Activated naive CD8-positive, alpha-beta T cell treated with anti-CD3 and anti-CD28 coated beads for 36 hours (primary cell): ENCODE measurements around the gene AGBL1. TPM values are rescaled to one million over a fixed set of nuclear protein-coding genes. Genes with fewer than 3 reads are reported as not detected.
A peak's percentile ranks its signal among the peaks of the same experiment; 100 is the strongest.

Source experiments
- DNase-seq: peaks from one replicate; pipeline ENCODE4 v3.0.0; 2021
- H3K27ac Mint-ChIP-seq: one replicate; pipeline ENCODE4 v1.8.0; 2022; ENCODE audit warnings: mild to moderate bottlenecking, moderate library complexity, mixed read lengths
- H3K27me3 Mint-ChIP-seq: one replicate; pipeline ENCODE4 v1.8.0; 2022; ENCODE audit warnings: mild to moderate bottlenecking, mixed read lengths
- H3K36me3 Mint-ChIP-seq: one replicate; pipeline ENCODE4 v1.8.0; 2021; ENCODE audit warnings: mild to moderate bottlenecking, mixed read lengths
- H3K4me1 Mint-ChIP-seq: one replicate; pipeline ENCODE4 v1.8.0; 2021; ENCODE audit warnings: mixed read lengths
- H3K4me3 Mint-ChIP-seq: one replicate; pipeline ENCODE4 v1.8.0; 2022; ENCODE audit warnings: mild to moderate bottlenecking, moderate library complexity, mixed read lengths
- H3K9me3 Mint-ChIP-seq: one replicate; pipeline ENCODE4 v1.8.0; 2022; ENCODE audit warnings: mixed read lengths
- total RNA-seq, 2 experiments: library from RNA; stranded (reverse); gene quantifications; one replicate each; pipeline ENCODE4 v1.2.3, GENCODE V29; 2021

The AGBL1 gene
- total RNA-seq, 2 experiments from 2014 or later, result not detected

- DNase-seq, result no peak
- Mint-ChIP-seq H3K27me3 (peaks cover 19% of the 10 kb centered on the region), H3K9me3 (no peaks in the 10 kb centered on the region), H3K4me1 (no peaks in the 10 kb centered on the region), H3K36me3 (no peaks in the 10 kb centered on the region), H3K27ac (no peak overlapping the region), H3K4me3 (no peak overlapping the region)
These were observed 85.9 kb downstream of the AGBL1 start for GRCh38 chr15:86165265-86166211.

GRCh38 chr15:86167841-86168240 lies 88.2 kb downstream of the AGBL1 start:
- Mint-ChIP-seq H3K27me3 (peaks cover 16% of the 10 kb centered on the region), H3K36me3 (no peaks in the 10 kb centered on the region), H3K4me3 (no peak overlapping the region), H3K4me1 (no peaks in the 10 kb centered on the region), H3K9me3 (no peaks in the 10 kb centered on the region), H3K27ac (no peak overlapping the region)
- DNase-seq, result no peak

- H3K4me1 Mint-ChIP-seq, result peaks cover 4% of the 10 kb centered on the region
- H3K27ac Mint-ChIP-seq, result no peak overlapping the region
These were observed 99.2 kb downstream of the AGBL1 start for GRCh38 chr15:86178845-86179244.

GRCh38 chr15:86183596-86184491 lies 104.2 kb downstream of the AGBL1 start:
- no peaks in the 10 kb centered on the region for H3K36me3 Mint-ChIP-seq
- H3K4me1 Mint-ChIP-seq, result peaks cover 4% of the 10 kb centered on the region
- H3K9me3 Mint-ChIP-seq, result no peaks in the 10 kb centered on the region
- no peak overlapping the region for H3K27ac Mint-ChIP-seq
- H3K4me3 Mint-ChIP-seq, result no peak overlapping the region
- H3K27me3 Mint-ChIP-seq, result peaks cover 19% of the 10 kb centered on the region
- DNase-seq, result peak; percentile 12

More at GRCh38 chr15:86178845-86179244, 99.2 kb downstream of the AGBL1 start:
- Mint-ChIP-seq H3K4me3 (no peak overlapping the region), H3K9me3 (peaks cover 6% of the 10 kb centered on the region), H3K27me3 (peaks cover 39% of the 10 kb centered on the region), H3K36me3 (peaks cover 2% of the 10 kb centered on the region)
- DNase-seq, result no peak

GRCh38 chr15:86193716-86194380 lies 114.2 kb downstream of the AGBL1 start:
- H3K4me1 Mint-ChIP-seq, result no peaks in the 10 kb centered on the region
- no peaks in the 10 kb centered on the region for H3K27me3 Mint-ChIP-seq
- H3K27ac Mint-ChIP-seq, result no peak overlapping the region
- H3K9me3 Mint-ChIP-seq, result no peaks in the 10 kb centered on the region
- no peak overlapping the region for H3K4me3 Mint-ChIP-seq
- no peak for DNase-seq
- no peaks in the 10 kb centered on the region for H3K36me3 Mint-ChIP-seq

- H3K9me3 Mint-ChIP-seq, result no peaks in the 10 kb centered on the region
- DNase-seq, result no peak
- H3K27ac Mint-ChIP-seq, result no peak overlapping the region
- H3K36me3 Mint-ChIP-seq, result no peaks in the 10 kb centered on the region
- no peak overlapping the region for H3K4me3 Mint-ChIP-seq
- no peaks in the 10 kb centered on the region for H3K4me1 Mint-ChIP-seq
- no peaks in the 10 kb centered on the region for H3K27me3 Mint-ChIP-seq
These were observed 118.1 kb downstream of the AGBL1 start for GRCh38 chr15:86197770-86198169.

GRCh38 chr15:86199467-86200145 lies 119.9 kb downstream of the AGBL1 start:
- H3K4me3 Mint-ChIP-seq, result no peak overlapping the region
- no peak overlapping the region for H3K27ac Mint-ChIP-seq
- H3K27me3 Mint-ChIP-seq, result peaks cover 3% of the 10 kb centered on the region
- H3K36me3 Mint-ChIP-seq, result no peaks in the 10 kb centered on the region
- DNase-seq, result no peak
- H3K4me1 Mint-ChIP-seq, result no peaks in the 10 kb centered on the region
- H3K9me3 Mint-ChIP-seq, result no peaks in the 10 kb centered on the region

- no peak for DNase-seq
- Mint-ChIP-seq H3K4me3 (no peak overlapping the region), H3K27ac (no peak overlapping the region), H3K27me3 (peaks cover 7% of the 10 kb centered on the region), H3K4me1 (no peaks in the 10 kb centered on the region), H3K9me3 (no peaks in the 10 kb centered on the region), H3K36me3 (no peaks in the 10 kb centered on the region)
These were observed 121.8 kb downstream of the AGBL1 start for GRCh38 chr15:86201313-86202008.

GRCh38 chr15:86203462-86203861 lies 123.8 kb downstream of the AGBL1 start:
- no peak for DNase-seq
- Mint-ChIP-seq H3K4me1 (no peaks in the 10 kb centered on the region), H3K9me3 (peaks cover 1% of the 10 kb centered on the region), H3K27ac (no peak overlapping the region), H3K4me3 (no peak overlapping the region), H3K27me3 (peaks cover 7% of the 10 kb centered on the region), H3K36me3 (no peaks in the 10 kb centered on the region)

GRCh38 chr15:86205096-86205495 lies 125.4 kb downstream of the AGBL1 start:
- H3K4me1 Mint-ChIP-seq, result no peaks in the 10 kb centered on the region
- H3K9me3 Mint-ChIP-seq, result peaks cover 1% of the 10 kb centered on the region
- peaks cover 9% of the 10 kb centered on the region for H3K27me3 Mint-ChIP-seq
- H3K4me3 Mint-ChIP-seq, result no peak overlapping the region
- no peaks in the 10 kb centered on the region for H3K36me3 Mint-ChIP-seq
- no peak overlapping the region for H3K27ac Mint-ChIP-seq
- DNase-seq, result no peak

- Mint-ChIP-seq H3K9me3 (peaks cover 11% of the 10 kb centered on the region), H3K27me3 (peaks cover 17% of the 10 kb centered on the region), H3K27ac (no peak overlapping the region), H3K4me1 (no peaks in the 10 kb centered on the region), H3K36me3 (no peaks in the 10 kb centered on the region), H3K4me3 (no peak overlapping the region)
- no peak for DNase-seq
These were observed 133.7 kb downstream of the AGBL1 start for GRCh38 chr15:86213420-86213819.

GRCh38 chr15:86213888-86214287 lies 134.2 kb downstream of the AGBL1 start:
- Mint-ChIP-seq H3K4me1 (no peaks in the 10 kb centered on the region), H3K27ac (no peak overlapping the region), H3K9me3 (peaks cover 11% of the 10 kb centered on the region), H3K27me3 (peaks cover 17% of the 10 kb centered on the region), H3K36me3 (no peaks in the 10 kb centered on the region), H3K4me3 (no peak overlapping the region)
- no peak for DNase-seq

- Mint-ChIP-seq H3K27ac (no peak overlapping the region), H3K36me3 (no peaks in the 10 kb centered on the region), H3K9me3 (peaks cover 10% of the 10 kb centered on the region), H3K27me3 (peaks cover 8% of the 10 kb centered on the region), H3K4me3 (no peak overlapping the region), H3K4me1 (no peaks in the 10 kb centered on the region)
- no peak for DNase-seq
These were observed 141.4 kb downstream of the AGBL1 start for GRCh38 chr15:86221119-86221518.

- H3K9me3 Mint-ChIP-seq, result no peaks in the 10 kb centered on the region
- no peak overlapping the region for H3K27ac Mint-ChIP-seq
- H3K36me3 Mint-ChIP-seq, result no peaks in the 10 kb centered on the region
- no peak for DNase-seq
- H3K27me3 Mint-ChIP-seq, result peaks cover 34% of the 10 kb centered on the region
- no peak overlapping the region for H3K4me3 Mint-ChIP-seq
- H3K4me1 Mint-ChIP-seq, result peaks cover 5% of the 10 kb centered on the region
These were observed 149.6 kb downstream of the AGBL1 start for GRCh38 chr15:86229306-86229705.
